KOPT-K1 (cell line): Measurements from ENCODE around the gene DGKZ.
"Not testable (repeated sequence)": the region's sequence is repeated elsewhere in the genome, so short reads cannot be mapped to it uniquely, and the experiment has no call there.

Experiments
- H3K27ac ChIP-seq: fragments of 200-600 bp; sonication (generic); 2 replicates; pipeline ENCODE4 v1.5.1; 2016; ENCODE audit warnings: antibody characterized with exemption, mild to moderate bottlenecking, low read depth, low read length; ENCODE audit not compliant: poor library complexity, severe bottlenecking
- H3K36me3 ChIP-seq: fragments of 200-600 bp; sonication (generic); 2 replicates; pipeline ENCODE4 v1.5.1; 2017; ENCODE audit warnings: antibody characterized with exemption, mild to moderate bottlenecking, low read length, moderate library complexity; ENCODE audit not compliant: insufficient read depth
- H3K9me3 ChIP-seq: fragments of 200-600 bp; sonication (generic); 2 replicates; pipeline ENCODE4 v1.5.1; 2017; ENCODE audit warnings: antibody characterized with exemption, low read length, mild to moderate bottlenecking; ENCODE audit not compliant: insufficient read depth, poor library complexity, severe bottlenecking

Gene DGKZ, protein sequence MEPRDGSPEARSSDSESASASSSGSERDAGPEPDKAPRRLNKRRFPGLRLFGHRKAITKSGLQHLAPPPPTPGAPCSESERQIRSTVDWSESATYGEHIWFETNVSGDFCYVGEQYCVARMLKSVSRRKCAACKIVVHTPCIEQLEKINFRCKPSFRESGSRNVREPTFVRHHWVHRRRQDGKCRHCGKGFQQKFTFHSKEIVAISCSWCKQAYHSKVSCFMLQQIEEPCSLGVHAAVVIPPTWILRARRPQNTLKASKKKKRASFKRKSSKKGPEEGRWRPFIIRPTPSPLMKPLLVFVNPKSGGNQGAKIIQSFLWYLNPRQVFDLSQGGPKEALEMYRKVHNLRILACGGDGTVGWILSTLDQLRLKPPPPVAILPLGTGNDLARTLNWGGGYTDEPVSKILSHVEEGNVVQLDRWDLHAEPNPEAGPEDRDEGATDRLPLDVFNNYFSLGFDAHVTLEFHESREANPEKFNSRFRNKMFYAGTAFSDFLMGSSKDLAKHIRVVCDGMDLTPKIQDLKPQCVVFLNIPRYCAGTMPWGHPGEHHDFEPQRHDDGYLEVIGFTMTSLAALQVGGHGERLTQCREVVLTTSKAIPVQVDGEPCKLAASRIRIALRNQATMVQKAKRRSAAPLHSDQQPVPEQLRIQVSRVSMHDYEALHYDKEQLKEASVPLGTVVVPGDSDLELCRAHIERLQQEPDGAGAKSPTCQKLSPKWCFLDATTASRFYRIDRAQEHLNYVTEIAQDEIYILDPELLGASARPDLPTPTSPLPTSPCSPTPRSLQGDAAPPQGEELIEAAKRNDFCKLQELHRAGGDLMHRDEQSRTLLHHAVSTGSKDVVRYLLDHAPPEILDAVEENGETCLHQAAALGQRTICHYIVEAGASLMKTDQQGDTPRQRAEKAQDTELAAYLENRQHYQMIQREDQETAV

DNA sequence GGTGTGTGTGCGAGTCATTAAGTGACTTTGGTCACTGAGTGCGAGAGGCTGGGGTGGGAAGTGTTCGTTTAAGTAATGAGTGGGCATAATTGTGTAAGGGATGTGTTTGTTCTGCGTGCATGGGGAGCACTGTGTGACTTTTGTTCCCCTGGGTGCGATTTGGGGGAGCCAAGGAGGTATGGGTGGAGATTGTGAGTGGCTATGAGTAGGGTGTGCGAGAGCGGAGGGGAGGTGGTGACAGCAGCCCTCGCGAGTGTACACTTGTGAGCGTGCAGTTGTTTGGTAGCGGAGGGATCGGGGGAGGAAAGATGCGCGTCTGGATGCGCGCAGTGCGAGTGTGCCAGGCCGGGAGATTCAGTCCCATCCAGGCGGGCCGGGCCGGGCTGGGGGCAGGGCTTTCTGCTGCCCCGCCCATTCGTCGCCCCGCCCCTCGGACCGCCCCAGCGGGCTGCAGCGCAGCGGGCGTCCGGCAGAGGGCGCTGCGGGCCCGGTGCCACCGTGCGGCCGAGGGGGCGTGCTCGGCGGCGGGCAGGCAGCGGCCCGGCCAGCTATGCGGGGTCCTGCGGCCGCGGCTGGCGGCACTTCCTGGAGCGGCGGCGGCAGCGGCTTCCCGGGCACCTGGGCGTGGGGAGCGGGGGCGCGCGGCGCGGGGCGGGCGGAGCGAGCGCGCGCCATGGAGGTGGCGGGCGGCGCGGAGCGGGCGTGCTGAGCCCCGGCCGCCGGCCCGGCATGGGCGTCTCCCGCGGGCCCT is at the start of gene DGKZ:
Gene DGKZ, plus strand, starts transcription at position 578 of the 751 bp plus-strand sequence. CDS start 197 bp downstream, outside the sequence.
- Histone ChIP-seq H3K27ac (peak within 1 kb of the TSS; percentile 67), H3K9me3 (no peaks in the 10 kb centered on the region), H3K36me3 (peaks cover 17% of the 10 kb centered on the region)

DNA sequence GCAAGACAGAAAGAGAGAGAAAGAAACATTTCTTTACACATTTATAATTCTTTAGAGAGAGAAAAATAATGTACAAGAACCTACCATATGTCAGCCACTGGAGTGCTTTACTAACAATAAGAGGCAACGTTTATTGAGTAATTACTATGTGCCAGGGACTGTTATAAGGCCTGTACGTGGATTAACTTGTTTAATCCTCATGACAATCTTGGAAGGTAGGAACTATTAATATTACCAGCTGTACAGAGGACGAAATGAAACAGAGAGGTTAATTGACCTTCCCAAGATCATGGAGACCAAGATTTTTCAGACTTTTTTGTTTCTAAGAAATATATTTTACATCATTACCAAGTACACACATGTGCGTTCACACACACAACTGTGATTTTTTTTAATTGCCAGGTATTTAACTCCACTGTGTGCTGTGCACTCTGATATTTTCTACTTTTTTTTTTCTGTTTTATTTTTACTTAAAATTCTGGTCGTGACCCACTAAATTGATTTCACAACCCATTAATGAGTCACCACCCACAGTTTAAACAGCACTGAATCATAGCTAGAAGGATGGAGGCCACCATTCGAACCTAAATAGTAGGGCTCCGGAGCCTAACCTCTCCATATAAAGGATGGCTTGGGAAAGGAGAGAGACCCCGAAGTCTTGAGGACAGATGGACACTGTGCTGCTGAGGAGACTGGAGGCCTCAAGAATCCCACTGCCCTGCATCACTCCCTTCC is 48.4 kb upstream of the DGKZ start:
- Histone ChIP-seq H3K27ac (no peak overlapping the region), H3K36me3 (no peaks in the 10 kb centered on the region), H3K9me3 (no peaks in the 10 kb centered on the region)

DNA sequence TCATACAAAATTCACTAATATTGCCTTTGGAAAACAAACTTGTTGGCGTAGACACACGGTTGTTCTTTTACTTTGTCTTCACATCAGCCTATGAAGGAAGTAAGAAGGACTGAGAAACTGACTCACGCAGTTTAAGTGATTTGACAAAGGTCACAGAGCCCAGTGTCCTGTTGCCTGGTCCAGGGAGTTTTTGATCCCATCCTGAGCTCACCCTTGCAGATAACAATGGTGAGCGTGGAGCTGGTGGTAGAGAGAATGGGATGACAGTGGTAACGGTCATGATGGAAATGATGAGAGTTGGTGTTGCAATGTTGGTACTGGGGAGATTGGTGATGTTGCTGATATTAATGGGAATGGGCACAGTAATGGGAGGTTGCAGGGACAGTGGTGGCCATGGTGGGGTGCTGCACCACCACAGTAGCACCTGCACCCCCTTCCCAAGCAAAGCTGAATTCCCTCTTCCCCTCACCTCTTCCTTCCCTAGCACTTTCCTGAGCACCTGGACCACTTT is 47.8 kb upstream of the DGKZ start:
- no peak overlapping the region for H3K27ac ChIP-seq

DNA sequence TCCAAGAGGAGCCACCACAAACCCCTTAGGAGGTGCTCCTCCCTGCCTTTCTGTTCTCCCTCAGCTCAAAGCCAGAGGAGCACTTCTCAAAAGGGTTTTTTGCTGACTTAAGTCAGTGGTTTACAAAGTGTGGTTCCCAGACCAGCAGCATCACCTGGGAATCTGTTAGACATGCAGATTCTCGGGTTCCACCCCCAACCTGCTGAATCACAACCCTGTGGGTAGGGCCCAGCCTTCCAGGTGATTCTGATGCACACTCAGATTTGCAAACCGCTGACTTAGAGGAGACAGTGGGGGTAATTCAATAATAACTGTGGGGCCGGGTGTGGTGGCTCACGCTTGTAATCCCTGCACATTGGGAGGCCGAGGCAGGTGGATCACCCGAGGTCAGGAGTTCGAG is 47.0 kb upstream of the DGKZ start:
- Histone ChIP-seq H3K27ac (no peak overlapping the region), H3K9me3 (no peaks in the 10 kb centered on the region), H3K36me3 (no peaks in the 10 kb centered on the region)

More for the DNA sequence above, 47.8 kb upstream of the DGKZ start:
- H3K36me3 ChIP-seq, result no peaks in the 10 kb centered on the region
- no peaks in the 10 kb centered on the region for H3K9me3 ChIP-seq

DNA sequence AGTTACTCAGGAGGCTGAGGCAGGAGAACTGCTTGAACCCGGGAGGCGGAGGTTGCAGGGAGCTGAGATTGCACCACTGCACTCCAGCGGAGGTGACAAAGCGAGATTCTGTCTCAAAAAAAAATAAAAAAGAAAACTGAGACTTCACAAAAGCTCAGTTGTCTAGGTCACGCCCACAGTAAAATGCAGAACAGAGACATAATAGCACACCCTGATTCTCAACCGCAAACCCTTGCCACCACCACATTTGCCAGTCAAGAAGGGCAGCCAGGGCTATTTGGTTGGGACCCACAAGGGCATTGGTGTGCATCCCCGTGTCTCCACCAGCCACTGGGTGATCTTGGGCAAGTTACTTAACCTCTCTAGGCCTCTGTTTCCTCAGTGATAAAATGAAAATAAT is 44.4 kb upstream of the DGKZ start:
- no peaks in the 10 kb centered on the region for H3K9me3 ChIP-seq
- no peak overlapping the region for H3K27ac ChIP-seq
- no peaks in the 10 kb centered on the region for H3K36me3 ChIP-seq

DNA sequence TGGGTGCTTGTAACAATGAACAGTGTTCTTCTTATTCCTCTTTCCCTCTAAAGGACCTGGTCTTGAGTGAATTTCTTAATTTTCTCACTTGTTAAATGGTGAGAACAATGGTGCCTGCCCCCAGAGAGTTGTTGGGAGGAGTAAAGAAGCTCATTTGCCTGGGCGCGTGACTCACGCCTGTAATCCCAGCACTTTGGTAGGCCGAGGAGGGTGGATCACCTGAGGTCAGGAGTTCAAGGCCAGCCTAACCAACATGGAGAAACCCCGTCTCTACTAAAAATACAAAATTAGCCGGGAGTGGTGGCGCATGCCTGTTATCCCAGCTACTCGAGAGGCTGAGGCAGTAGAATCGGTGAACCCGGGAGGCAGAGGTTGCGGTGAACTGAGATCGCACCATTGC is 43.2 kb upstream of the DGKZ start:
- H3K27ac ChIP-seq, H3K9me3 ChIP-seq, H3K36me3 ChIP-seq: not testable (repeated sequence)

DNA sequence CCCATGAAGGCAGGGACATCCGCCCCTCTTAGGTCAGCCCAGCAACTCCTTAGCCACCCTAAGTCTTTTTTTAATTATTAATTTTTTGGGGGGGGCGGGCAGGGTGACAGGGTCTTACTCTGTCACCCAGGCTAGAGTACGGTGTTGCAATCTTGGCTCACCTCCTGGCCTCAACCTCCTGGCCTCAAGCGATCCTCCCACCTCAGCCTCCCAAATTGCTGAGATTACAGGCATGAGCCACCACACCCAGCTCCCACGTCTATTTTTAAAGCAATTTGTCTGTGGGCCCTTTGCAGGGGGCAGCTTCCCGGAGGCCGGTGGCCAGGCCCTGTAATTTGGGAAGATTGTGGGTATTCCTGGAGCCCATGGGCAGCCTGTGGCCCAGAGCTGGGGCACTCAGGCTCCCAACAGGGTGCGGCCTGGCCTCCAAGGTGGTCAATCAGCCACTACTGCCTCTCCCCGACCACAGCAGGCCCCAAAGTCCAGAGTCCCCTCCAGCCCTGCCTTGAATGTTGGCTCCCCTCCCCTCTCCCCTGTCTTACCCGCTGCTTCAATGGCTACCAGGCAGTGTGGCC is 42.6 kb upstream of the DGKZ start:
- Histone ChIP-seq H3K27ac (no peak overlapping the region), H3K36me3 (no peaks in the 10 kb centered on the region), H3K9me3 (no peaks in the 10 kb centered on the region)

DNA sequence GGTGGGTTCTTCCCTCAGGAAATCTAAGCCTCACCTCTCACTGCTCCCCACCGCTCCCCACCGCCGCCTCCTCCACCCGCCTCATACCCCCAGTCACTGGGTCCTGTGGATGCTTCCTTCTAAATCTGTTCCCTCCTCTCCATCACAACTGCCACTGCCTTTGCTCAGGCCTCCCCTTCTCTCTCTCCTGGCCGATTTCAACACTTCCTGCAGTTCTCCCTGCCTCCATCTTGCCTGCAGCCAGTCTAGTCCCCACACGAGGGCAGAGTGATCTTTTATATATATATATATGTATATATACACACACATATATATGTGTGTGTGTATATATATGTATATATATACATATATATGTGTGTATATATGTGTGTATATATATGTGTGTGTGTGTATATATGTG is 42.0 kb upstream of the DGKZ start:
- H3K27ac ChIP-seq, result peak overlapping the region; percentile 31
- H3K36me3 ChIP-seq, result no peaks in the 10 kb centered on the region
- H3K9me3 ChIP-seq, result no peaks in the 10 kb centered on the region

DNA sequence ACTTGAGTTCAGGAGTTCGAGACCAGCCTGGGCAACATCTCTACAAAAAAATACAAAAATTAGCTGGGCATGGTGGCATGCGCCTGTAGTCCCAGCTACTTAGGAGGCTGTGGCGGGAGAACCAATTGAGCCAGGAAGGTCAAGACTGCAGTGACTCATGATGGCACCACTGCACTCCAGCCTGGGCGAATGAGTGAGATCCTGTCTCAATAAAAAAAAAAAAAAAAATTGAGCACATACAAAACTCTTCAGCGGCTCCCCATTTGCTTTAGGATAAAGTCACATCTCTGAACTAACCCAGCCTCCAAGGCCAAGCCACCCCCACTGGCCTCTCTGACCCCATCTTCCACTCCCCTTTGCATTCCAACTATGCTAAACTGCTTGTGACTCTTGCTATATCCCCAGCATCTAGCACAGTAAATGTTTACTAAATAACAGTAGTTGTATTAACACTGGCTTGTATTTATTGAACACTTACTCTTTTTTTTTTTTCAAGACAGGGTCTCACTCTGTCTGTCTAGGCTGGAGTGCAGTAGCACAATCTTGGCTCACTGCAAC is 40.9 kb upstream of the DGKZ start:
- peak overlapping the region; percentile 95 for H3K27ac ChIP-seq
- no peaks in the 10 kb centered on the region for H3K36me3 ChIP-seq
- H3K9me3 ChIP-seq, result no peaks in the 10 kb centered on the region

DNA sequence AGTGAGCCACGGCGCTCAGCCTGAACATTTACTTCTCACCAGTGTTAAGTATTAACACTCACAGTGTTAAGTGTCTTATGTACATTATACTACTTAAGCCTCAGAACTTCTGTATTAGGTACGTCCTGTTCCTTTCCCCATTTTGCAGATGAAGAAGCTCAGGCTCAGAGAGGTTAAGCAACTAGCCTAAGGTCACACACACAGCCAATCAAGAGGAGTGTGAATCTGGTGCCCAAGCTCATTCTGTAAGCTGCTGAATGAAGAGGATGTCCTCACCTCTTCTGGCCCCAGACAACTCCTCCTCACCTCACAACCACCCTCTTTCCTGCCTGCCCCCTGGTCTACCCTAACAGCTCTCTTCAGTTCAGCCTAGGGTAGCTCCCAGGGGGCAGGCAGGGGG is 39.9 kb upstream of the DGKZ start:
- Histone ChIP-seq H3K36me3 (no peaks in the 10 kb centered on the region), H3K27ac (peak overlapping the region; percentile 95), H3K9me3 (no peaks in the 10 kb centered on the region)

DNA sequence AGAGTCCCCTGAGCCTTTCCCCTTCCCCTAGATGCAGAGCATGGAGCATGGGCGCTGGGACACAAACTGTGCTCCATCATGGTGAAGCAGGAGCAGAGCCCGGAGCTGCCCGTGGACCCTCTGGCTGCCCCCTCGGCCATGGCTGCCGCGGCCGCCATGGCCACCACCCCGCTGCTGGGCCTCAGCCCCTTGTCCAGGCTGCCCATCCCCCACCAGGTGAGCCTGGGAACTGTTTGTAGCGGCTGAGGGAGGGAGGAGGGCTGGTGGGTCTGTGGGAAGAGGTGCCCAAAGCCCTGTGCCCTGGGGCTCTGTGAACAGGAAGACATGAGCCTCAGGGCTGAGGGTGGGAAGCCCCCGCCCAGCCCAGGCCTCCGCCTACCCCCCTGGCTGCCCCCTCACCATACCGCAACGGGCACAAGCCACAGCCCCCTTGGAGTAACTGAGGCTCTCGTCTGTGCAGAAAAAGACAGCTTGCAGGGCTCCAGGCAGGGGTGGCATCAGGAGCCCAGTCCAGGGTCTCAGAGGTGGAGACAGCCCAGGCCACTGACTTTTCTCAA is 39.4 kb upstream of the DGKZ start:
- Histone ChIP-seq H3K36me3 (no peaks in the 10 kb centered on the region), H3K9me3 (no peaks in the 10 kb centered on the region), H3K27ac (peak overlapping the region; percentile 95)

DNA sequence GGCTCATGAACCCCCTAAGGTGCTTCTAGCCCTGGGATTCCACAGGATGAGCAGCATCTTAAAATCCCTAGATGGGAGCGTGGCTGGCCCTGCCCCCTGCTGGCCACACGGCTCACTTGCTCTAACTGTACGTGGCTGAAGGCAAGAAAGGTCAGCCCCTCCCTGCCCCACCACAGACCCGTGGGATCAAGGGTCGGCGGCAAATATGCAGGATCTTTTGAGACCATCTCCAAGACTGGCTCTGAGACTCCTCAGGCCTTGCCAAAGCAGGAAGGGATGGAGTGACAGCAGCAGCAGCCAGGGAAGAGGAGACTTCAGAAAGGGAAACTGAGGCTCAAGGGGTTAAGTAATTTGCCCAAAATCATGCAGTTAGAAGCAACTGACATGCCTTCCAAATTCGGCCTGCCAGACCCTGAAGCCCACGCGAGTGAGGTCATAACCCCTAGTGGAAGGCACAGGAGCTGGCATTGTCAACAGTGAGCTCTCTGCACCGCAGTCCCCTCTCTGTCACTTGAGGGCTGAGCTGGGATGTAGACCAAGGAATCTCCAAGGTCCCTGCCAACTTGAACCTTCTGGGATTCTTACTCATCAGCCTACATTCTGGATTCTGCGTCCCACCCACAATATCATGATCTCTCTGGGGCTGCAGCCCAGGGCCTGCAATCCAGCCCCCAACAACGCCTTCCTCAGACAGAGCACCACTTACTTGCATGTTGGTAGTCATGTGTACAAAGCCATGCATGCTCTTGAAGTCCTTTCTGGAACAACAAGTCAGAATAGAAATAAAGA is 38.4 kb upstream of the DGKZ start:
- peak overlapping the region; percentile 95 for H3K27ac ChIP-seq
- no peaks in the 10 kb centered on the region for H3K9me3 ChIP-seq
- no peaks in the 10 kb centered on the region for H3K36me3 ChIP-seq

DNA sequence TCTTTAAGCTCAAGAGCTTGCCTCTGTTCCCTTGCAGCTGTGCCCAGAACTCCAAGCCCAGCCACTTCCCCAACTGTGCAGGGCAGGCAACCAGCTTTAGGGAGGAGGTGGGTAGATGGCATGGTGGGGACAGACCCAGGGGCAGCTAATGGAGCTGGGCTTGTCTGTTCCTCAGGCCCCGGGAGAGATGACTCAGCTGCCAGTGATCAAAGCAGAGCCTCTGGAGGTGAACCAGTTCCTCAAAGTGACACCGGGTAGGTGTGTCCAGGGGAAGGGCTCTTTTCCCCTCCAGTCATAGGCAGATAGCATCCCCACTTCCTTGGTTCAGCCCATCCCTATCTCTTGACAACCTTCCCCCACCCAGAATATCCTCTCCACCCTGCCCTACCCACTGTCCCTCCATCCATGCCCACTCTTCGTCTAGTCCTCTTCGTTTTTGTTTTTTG is 37.4 kb upstream of the DGKZ start:
- no peaks in the 10 kb centered on the region for H3K36me3 ChIP-seq
- H3K27ac ChIP-seq, result peak overlapping the region; percentile 95
- no peaks in the 10 kb centered on the region for H3K9me3 ChIP-seq
